ENCODE data around the gene RCBTB2. TPM values are rescaled to one million over a fixed set of nuclear protein-coding genes. Genes with fewer than 3 reads are reported as not detected.

The RCBTB2 gene
- total RNA-seq, 1 donor from 2014 or later, result 20.8 TPM

- DNase-seq (ENCODE audit: low read depth), result no peak
These were observed 30.7 kb upstream of the RCBTB2 start for GRCh38 chr13:48563626-48564025.

GRCh38 chr13:48562296-48563066 lies 29.6 kb upstream of the RCBTB2 start:
- DNase-seq (ENCODE audit: low read depth), result no peak

DNA sequence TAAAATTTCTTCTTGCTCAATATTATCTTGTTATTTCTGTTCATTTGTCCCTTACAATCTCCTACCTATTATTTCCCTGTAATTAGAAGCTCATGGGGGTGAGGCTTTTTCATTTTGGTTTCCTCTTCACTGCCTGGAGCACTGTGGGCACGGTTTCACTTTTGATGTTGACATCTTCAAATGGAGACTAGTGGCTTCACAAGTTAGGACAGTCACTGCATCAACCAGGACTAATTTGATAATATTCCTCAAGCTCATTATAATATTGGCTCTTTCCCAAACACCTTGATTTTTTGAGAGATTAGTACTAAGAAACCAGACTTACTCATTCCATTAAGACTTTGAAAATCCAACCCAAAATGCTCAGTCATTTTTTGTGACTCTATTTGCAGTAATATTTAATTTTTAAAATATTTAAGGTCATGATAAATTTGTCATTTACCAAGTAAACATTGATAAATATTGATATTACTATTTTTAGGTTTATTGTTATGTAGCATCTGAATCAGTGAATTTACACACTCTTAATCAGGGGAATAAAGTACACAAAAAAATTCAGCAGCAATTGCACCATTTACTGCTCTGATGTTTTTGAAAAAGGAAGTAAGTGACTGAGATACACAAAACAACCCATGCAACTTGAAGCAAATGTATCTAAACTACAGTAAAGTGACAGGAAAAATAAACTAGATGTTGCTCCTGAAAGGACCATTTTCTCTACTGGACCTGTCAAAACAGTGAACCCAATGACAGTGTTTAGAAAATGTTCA lies 28.8 kb upstream of the RCBTB2 start:
- no peak for DNase-seq (ENCODE audit: low read depth)

- DNase-seq (ENCODE audit: low read depth), result no peak
These were observed 27.9 kb upstream of the RCBTB2 start for GRCh38 chr13:48560657-48561337.

DNA sequence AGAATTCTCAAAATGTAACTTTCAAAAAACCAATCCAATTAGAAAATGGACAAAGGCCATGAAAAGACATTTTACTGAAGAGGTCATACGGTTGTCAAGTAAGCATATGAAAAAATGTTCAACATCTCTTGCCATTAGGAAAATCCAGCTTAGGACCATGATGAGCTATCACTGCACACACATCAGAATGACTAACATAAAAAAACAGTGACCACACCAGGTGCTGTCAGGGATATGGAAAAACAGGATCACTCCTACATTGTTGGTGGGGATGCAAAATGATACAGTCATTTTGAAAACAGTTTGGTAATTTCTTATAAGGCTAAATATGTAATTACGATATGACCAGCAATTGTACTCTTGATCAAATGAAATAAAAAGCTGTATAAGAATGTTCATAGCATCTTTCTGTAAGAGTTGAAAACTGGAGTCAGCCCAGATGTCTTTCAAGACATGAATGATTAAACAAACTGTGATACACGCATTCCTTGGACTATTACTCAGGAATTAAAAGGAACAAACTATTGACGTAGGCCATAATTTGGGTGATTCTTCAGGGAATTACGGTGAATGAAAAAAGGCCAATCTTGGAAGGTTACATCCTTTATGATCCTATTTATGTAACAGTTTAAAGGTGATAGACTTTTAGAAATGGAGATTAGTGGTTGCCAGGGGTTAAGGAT lies 26.9 kb upstream of the RCBTB2 start:
- no peak for DNase-seq (ENCODE audit: low read depth)

GRCh38 chr13:48556817-48557216 lies 23.9 kb upstream of the RCBTB2 start:
- no peak for DNase-seq (ENCODE audit: low read depth)

DNA sequence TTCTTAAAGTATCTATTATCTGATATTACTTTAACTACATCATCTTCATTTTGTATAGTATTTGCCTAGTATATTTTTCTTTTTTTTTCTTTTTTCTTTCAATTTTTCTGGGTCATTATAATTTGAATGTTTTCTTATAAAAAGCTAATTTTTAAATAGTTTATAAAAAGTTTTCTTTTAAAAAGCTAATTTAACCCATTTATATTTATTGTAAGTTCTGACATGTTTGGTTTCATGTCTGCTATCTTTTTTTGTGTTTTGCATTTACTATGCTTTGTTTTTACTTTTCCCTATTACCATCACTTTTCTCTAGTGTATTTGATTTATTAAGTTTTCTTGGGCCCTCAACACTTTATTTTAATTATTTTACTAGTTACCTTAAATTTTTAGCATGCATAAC lies 22.6 kb upstream of the RCBTB2 start:
- DNase-seq (ENCODE audit: low read depth), result no peak

GRCh38 chr13:48551329-48551728 lies 18.4 kb upstream of the RCBTB2 start:
- DNase-seq (ENCODE audit: low read depth), result no peak

DNA sequence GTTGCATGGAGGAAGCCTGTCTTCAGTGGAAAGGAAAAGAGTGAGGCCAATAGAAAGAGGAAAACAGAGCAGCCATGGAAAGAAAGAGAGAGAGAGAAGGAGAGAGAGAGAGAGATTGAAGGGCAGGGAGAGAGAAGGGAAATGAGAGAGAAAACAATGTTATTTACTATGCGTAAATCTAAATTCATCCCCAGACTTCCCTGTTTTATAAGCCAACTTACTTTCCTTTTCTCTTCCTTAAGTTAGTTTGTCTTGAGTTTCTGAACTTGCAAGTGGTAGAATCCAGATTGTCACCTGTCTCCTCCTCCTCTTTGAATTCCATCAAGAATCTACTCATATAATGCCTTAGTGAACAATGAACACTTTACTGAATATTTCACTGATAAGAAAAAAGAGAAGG lies 16.8 kb upstream of the RCBTB2 start:
- DNase-seq (ENCODE audit: low read depth), result no peak

- DNase-seq (ENCODE audit: low read depth), result peak; percentile 30
These were observed 14.8 kb upstream of the RCBTB2 start for GRCh38 chr13:48547663-48548092.

DNA sequence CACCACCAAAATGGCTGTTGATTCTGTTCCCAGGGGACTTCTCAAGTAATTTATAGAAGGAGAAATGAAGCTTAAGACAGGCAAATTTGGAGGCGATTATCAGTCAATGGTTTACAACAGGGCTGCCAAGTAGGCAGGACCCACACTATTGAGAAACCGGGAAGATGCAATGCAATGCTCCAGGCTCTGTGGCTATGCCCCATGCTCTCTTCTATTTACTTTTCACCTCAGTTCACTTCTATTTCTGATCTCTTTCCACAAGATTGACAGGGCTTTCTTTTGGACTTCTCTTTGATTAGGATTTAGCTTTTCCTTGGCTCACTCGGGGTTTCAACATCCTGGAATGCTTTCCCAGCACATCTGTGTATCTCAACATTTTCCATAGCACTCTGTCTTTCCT lies 12.7 kb upstream of the RCBTB2 start:
- DNase-seq (ENCODE audit: low read depth), result peak; percentile 15

DNA sequence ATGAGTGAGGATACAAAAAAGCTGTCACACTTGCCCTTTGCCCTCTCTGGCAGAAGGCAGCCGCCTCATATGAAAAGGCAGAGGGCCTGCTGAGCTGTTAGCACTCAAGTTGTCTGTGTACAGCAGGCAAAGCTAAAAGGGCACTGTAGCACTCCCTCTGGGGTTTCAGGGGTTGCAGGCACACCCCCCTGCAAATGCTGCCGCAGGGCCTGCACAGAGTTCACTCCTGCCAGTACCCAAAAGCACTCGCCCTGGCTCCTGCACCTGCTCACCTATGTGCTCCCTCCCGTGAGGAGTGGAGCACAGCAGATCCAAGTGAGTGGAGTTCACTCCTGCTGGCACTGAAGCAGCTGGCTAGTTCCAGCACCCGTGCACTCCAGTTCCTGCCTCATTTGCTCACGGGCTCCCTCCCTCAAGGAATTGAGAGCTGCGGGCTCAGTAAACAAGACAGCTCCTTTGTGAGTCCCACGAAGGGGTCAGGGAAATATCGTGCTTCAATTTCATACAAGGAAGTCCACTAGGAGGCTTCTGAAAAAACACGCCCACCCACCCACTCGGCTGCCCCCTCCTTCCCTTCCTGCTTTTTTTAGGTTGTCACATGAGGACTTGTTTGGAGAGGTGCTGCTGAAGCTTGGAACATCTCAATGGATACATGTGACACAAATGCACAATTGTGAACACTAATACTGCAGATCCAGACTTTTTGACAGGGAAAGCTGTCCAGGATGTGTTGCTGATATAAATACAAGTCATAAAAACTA lies 9.9 kb upstream of the RCBTB2 start:
- peak; percentile 34 for DNase-seq (ENCODE audit: low read depth)

DNA sequence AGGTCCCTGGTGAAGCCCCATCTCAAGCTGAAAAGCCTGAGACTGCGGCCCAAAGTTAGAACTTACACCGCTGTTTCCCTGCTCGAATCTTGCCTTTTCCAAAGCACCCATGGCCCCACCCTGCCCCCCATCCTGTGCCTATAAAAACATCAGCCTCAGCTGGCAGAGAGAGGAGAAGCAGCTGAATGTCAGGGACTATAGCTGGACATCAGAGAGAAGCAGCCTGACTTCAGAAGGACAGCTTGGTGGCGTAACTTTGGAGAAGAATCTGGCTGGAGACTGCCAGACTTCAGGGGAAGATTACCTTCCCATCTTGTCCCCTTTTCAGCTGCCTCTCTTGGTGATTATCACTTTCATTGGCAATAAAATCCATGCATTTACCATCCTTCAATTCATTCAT lies 9.3 kb upstream of the RCBTB2 start:
- DNase-seq (ENCODE audit: low read depth), result no peak

DNA sequence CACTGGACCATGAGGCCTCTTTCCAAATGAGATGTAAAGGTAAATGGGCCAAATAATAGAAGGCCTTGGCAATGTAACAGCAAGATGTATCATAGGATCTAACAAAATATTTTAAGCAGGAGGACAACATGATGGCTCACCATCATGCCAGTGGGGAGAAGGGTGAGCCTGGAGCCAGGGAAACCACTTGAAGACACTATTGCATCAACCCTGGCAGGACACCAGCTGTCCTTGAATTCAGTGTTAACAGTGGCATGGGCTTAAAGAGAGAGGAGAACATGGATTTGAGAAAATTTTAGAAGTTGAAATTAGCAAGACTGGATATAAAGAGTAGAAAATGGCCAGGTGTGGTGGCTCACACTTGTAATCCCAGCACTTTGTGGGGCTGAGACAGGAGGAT lies 6.7 kb upstream of the RCBTB2 start:
- no peak for DNase-seq (ENCODE audit: low read depth)

GRCh38 chr13:48536621-48537250 lies 3.9 kb upstream of the RCBTB2 start:
- DNase-seq (ENCODE audit: low read depth), result no peak

GRCh38 chr13:48535766-48536165 lies 2.9 kb upstream of the RCBTB2 start:
- no peak for DNase-seq (ENCODE audit: low read depth)

DNA sequence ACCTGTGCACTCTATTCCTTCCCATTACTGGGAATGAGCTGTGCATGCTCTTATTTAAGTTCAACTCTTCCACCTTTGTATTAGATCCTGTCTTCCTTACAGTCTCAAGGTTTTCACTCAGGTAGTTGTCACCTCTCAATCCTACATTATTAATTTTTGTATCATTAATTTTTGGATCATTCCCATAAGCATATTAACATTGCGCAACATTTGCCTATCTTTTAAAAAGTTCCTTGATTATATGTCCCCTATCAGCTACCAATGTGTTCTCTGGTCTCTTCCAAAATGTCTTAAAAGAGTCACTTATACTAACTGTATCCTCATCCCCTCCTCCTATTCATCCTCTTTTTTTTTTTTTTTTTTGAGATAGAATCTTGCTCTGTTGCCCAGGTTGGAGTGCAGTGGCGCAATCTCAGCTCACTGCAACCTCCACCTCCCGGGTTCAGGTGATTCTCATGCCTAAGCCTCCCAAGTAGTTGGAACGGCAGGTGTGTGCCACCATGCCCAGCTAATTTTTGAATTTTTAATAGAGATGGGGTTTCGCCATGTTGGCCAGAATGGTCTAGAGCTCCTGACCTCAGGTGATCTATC lies 2.1 kb upstream of the RCBTB2 start:
- DNase-seq (ENCODE audit: low read depth), result no peak

GRCh38 chr13:48533961-48534600 lies 1.2 kb upstream of the RCBTB2 start:
- no peak for DNase-seq (ENCODE audit: low read depth)

GRCh38 chr13:48532256-48532505 lies 699 bp downstream of the RCBTB2 start:
- no peak for DNase-seq (ENCODE audit: low read depth)

Measured in renal cortical epithelial cell (primary cell).